ENCODE data around the gene RNF169.

DNA sequence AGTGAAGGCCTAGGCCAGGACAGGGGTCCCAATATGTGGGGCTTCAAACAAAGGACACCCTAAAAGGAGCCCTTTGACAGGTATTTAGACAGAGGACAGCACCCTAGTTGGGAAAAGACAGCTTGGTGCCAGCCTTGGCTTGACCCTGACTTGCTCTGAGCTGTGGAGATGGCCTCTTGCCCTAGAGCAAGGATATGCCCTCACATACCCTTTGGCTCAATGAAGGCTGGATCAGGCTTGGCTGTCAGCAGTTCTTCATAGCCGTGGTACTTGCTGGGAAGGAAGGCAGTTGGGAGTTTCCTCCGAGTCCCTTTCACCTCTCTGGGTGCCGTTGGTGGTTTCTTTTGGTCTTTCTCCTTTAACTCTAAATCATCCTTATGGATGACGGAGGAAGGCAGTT lies 96.2 kb downstream of the RNF169 start:
- TF ChIP-seq, protein P1, sequence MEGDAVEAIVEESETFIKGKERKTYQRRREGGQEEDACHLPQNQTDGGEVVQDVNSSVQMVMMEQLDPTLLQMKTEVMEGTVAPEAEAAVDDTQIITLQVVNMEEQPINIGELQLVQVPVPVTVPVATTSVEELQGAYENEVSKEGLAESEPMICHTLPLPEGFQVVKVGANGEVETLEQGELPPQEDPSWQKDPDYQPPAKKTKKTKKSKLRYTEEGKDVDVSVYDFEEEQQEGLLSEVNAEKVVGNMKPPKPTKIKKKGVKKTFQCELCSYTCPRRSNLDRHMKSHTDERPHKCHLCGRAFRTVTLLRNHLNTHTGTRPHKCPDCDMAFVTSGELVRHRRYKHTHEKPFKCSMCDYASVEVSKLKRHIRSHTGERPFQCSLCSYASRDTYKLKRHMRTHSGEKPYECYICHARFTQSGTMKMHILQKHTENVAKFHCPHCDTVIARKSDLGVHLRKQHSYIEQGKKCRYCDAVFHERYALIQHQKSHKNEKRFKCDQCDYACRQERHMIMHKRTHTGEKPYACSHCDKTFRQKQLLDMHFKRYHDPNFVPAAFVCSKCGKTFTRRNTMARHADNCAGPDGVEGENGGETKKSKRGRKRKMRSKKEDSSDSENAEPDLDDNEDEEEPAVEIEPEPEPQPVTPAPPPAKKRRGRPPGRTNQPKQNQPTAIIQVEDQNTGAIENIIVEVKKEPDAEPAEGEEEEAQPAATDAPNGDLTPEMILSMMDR (IDR thresholded peaks at IDR 0.05): no peak
- no peak for TF ChIP-seq EZH2 (IDR thresholded peaks at IDR 0.05; ENCODE audit: borderline replicate concordance, insufficient read depth, low read depth, low read length, poor library complexity, severe bottlenecking)
